D721Med (cell line): ENCODE data around the gene NKAIN2.
"Not testable (repeated sequence)": the region's sequence is repeated elsewhere in the genome, so short reads cannot be mapped to it uniquely, and the experiment has no call there.

Experiments
- DNase-seq: peaks from one replicate; pipeline ENCODE4 v3.0.0; 2011; ENCODE audit warnings: low spot score; ENCODE audit not compliant: insufficient read length
- FAIRE-seq: peaks from 2 replicates; lab custom pipeline; 2011; peaks lifted over from hg19 to GRCh38; lab: Jason Lieb, UNC
- TF ChIP-seq, protein P1 (sequence below): IDR thresholded peaks from 2 replicates; pipeline ENCODE4 v1.5.1; 2012; ENCODE audit warnings: mild to moderate bottlenecking, control low read depth; ENCODE audit not compliant: insufficient read depth; ENCODE audit errors: missing control alignments

Gene NKAIN2

DNA sequence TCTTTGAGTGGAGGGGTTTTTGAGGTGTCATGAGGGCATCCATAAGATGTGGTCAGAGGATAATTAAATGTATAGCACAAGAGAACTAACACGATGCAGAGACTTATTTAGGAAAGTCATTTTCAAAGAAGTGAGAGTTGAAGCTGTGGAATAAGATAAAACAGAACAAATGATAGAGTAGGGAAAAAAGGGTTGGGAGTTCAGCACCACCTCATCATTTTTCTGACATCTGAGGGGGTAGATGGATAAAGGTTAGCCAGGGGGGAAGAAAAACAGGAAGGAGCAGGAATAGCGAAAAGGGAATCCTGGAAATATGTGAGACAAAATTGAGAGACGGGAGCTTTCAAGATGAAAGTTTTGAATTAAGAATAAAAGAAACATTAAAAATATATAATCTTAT, 434.2 kb downstream of the NKAIN2 start:
- TF ChIP-seq, protein P1, sequence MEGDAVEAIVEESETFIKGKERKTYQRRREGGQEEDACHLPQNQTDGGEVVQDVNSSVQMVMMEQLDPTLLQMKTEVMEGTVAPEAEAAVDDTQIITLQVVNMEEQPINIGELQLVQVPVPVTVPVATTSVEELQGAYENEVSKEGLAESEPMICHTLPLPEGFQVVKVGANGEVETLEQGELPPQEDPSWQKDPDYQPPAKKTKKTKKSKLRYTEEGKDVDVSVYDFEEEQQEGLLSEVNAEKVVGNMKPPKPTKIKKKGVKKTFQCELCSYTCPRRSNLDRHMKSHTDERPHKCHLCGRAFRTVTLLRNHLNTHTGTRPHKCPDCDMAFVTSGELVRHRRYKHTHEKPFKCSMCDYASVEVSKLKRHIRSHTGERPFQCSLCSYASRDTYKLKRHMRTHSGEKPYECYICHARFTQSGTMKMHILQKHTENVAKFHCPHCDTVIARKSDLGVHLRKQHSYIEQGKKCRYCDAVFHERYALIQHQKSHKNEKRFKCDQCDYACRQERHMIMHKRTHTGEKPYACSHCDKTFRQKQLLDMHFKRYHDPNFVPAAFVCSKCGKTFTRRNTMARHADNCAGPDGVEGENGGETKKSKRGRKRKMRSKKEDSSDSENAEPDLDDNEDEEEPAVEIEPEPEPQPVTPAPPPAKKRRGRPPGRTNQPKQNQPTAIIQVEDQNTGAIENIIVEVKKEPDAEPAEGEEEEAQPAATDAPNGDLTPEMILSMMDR = no peak
- DNase-seq (no peak), FAIRE-seq (no peak)

DNA sequence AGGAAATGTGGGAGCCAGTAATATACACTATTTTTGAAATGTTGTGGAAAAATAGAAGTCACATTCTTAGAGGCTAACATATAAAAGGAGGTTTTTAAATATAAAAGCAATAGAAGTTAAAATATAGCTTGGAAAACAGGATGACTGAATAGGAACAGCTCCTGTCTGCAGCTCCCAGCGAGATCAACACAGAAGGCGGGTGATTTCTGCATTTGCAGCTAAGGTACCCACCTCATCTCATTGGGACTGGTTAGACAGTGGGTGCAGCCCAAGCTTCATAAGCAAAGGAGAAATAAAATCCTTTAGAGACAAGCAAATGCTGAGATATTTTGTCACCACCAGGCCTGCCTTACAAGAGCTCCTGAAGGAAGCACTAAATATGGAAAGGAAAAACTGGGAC, 434.7 kb downstream of the NKAIN2 start:
- FAIRE-seq, DNase-seq: not testable (repeated sequence)

GRCh38 chr6:124254941-124255685, 451.4 kb downstream of the NKAIN2 start:
- no peak for DNase-seq
- TF ChIP-seq, protein P1 = no peak
- no peak for FAIRE-seq

DNA sequence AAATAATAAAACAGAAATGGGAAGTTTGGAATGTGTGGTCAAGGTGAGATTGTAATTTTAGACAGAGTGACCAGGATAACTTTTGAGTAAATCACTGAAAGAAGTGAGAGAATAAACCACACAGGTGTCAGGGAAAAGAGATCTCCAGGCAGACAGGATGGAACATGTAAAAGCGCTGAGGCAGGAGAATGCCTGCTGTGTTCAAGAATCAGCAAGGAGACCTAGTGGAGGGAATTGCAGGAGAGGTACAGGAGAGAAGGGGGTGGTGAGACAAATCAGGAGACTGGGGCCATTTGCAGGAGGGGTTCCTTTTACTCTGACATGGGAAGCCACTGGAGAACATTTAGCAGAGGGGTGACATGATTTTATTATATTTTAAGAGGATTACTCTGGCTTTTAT, 456.7 kb downstream of the NKAIN2 start:
- TF ChIP-seq, protein P1 = no peak
- FAIRE-seq = no peak
- DNase-seq = no peak

GRCh38 chr6:124269733-124270132, 466.1 kb downstream of the NKAIN2 start:
- DNase-seq (no peak), FAIRE-seq (no peak)
- TF ChIP-seq, protein P1 = no peak

- TF ChIP-seq, protein P1 = no peak
- no peak for FAIRE-seq
- no peak for DNase-seq
Measured at GRCh38 chr6:124273701-124274100, 470.0 kb downstream of the NKAIN2 start.

DNA sequence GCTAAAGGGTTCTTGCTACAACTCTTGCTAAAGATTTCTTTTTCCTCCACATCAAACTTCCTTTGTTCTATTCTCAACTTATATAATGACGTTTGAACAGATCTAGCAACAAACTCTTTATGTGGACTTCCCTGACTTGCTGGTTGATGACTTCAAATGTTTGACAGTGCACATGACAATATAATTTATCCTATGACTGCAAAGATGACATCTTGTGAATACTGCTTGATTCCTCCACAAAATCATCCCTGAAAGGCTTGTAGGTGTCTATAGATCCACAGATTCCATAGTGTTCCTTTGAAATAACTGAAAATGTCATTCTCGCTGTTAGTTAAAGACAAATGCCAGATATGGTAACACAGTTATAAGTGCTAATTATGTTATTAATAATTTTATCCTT, 478.9 kb downstream of the NKAIN2 start:
- FAIRE-seq = no peak
- TF ChIP-seq, protein P1 = no peak
- DNase-seq = no peak
